Ovary (tissue), 3 donors: Measurements from ENCODE around the gene DOP1A.

ENCODE experiments used
- EP300 ChIP-seq: sonication (generic); formaldehyde crosslinking; IDR thresholded peaks from one replicate; pipeline ENCODE4 v1.6.1; 2017; ENCODE audit warnings: antibody characterized with exemption
- POLR2A ChIP-seq: fragments of 450-650 bp; IDR thresholded peaks from one replicate; pipeline ENCODE4 v1.6.1; 2017; ENCODE audit warnings: antibody characterized with exemption, mild to moderate bottlenecking, moderate library complexity
- TF ChIP-seq, protein P1 (sequence below), 3 donors: fragments of 450-650 bp in 2 of 3; fragments of 200-600 bp in 1 of 3; IDR thresholded peaks; one replicate each; pipeline versions ENCODE4 v1.5.1 to v1.8.0; 2016 to 2022; ENCODE audit warnings: antibody characterized with exemption in 3 of 3, mild to moderate bottlenecking in 1 of 3
- donor health status: DM: no; HTN: no; CAD: no.

DNA sequence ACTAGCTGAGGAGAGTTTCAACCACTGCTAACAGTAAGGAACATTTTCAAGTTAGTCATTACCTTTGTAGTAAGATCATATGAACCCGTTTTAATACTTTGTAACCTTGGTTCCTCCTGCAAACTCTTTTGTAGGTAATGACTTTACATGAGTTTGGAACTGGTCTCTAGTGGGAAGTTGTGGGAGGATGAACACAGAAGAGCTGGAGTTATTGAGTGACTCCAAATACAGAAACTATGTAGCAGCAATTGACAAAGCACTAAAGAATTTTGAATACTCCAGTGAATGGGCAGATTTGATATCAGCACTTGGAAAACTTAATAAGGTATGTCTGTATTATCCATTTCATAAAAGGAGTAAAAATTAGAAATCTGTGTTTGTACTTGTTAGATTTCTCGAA lies 29.3 kb downstream of the DOP1A start:
- TF ChIP-seq, protein P1, sequence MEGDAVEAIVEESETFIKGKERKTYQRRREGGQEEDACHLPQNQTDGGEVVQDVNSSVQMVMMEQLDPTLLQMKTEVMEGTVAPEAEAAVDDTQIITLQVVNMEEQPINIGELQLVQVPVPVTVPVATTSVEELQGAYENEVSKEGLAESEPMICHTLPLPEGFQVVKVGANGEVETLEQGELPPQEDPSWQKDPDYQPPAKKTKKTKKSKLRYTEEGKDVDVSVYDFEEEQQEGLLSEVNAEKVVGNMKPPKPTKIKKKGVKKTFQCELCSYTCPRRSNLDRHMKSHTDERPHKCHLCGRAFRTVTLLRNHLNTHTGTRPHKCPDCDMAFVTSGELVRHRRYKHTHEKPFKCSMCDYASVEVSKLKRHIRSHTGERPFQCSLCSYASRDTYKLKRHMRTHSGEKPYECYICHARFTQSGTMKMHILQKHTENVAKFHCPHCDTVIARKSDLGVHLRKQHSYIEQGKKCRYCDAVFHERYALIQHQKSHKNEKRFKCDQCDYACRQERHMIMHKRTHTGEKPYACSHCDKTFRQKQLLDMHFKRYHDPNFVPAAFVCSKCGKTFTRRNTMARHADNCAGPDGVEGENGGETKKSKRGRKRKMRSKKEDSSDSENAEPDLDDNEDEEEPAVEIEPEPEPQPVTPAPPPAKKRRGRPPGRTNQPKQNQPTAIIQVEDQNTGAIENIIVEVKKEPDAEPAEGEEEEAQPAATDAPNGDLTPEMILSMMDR (IDR thresholded peaks at IDR 0.05), result no peak
- no peak for TF ChIP-seq EP300
- TF ChIP-seq POLR2A, result no peak
